GM12864 (cell line): ENCODE measurements around the gene TCAP.

Source experiments
- DNase-seq: peaks from one replicate; pipeline ENCODE4 v3.0.0-alpha.2; 2011; ENCODE audit warnings: low read depth
- H3K4me3 ChIP-seq: 2 replicates; pipeline ENCODE4 v1.5.1; 2011; ENCODE audit warnings: mild to moderate bottlenecking, low read depth, low read length, control low read depth
- TF ChIP-seq, protein P1 (sequence below): IDR thresholded peaks from 2 replicates; pipeline ENCODE4 v1.5.1; 2011; ENCODE audit warnings: low read depth, mild to moderate bottlenecking, moderate library complexity, low read length, control low read depth, inconsistent platforms; ENCODE audit errors: missing control alignments

Gene TCAP

DNA sequence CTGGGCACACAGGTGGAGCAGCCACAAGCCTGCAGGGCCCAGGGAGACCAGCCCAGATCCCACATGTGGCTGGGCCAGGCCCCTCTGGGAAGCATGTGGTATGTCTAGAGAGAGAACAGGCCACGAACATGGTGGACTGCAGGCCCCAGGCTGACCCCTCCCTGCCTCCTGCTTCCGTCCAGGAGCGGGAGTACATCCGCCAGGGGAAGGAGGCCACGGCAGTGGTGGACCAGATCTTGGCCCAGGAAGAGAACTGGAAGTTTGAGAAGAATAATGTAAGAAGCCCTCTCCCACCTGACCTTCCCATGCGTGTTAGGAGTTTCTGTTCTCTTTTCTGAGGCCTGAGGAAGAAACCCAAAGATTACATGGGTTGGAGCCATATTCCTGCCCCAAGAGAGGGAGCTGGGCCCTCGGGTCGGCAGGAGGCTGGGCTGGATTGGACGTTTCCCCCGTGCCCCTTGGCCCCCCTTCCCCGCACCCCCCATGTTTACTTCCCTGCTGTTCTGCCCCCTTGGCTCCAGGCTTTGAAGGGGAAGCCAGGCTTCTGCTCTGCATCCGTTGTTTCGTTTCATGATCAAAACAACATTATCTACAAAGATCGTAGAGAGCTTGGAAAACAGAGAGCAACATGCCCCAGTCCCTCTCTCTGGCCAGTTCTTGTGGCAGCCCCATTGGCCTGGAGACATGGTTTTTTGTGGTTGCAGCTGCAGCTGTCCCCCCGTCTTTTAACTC lies 5.7 kb upstream of the TCAP start:
- H3K4me3 ChIP-seq: no peak overlapping the region
- DNase-seq: no peak

DNA sequence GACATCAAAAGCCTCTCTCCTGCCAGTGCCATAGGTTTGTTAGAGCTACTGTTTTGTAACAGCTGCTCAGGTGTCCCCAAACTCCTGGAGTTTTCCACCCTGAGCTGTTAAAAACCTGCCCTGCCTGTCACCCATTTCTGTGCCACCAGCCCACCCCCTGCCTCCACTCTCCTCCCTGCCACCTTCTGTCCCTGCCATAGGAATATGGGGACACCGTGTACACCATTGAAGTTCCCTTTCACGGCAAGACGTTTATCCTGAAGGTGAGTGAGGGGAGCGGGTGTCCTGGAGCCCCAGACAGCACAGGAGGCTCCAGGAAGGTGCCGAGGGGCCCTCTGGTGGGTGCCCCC lies 5.2 kb upstream of the TCAP start:
- H3K4me3 ChIP-seq: no peak overlapping the region
- no peak for DNase-seq
- TF ChIP-seq, protein P1, sequence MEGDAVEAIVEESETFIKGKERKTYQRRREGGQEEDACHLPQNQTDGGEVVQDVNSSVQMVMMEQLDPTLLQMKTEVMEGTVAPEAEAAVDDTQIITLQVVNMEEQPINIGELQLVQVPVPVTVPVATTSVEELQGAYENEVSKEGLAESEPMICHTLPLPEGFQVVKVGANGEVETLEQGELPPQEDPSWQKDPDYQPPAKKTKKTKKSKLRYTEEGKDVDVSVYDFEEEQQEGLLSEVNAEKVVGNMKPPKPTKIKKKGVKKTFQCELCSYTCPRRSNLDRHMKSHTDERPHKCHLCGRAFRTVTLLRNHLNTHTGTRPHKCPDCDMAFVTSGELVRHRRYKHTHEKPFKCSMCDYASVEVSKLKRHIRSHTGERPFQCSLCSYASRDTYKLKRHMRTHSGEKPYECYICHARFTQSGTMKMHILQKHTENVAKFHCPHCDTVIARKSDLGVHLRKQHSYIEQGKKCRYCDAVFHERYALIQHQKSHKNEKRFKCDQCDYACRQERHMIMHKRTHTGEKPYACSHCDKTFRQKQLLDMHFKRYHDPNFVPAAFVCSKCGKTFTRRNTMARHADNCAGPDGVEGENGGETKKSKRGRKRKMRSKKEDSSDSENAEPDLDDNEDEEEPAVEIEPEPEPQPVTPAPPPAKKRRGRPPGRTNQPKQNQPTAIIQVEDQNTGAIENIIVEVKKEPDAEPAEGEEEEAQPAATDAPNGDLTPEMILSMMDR: no peak

More for the DNA sequence above, 5.7 kb upstream of the TCAP start:
- TF ChIP-seq, protein P1: no peak

DNA sequence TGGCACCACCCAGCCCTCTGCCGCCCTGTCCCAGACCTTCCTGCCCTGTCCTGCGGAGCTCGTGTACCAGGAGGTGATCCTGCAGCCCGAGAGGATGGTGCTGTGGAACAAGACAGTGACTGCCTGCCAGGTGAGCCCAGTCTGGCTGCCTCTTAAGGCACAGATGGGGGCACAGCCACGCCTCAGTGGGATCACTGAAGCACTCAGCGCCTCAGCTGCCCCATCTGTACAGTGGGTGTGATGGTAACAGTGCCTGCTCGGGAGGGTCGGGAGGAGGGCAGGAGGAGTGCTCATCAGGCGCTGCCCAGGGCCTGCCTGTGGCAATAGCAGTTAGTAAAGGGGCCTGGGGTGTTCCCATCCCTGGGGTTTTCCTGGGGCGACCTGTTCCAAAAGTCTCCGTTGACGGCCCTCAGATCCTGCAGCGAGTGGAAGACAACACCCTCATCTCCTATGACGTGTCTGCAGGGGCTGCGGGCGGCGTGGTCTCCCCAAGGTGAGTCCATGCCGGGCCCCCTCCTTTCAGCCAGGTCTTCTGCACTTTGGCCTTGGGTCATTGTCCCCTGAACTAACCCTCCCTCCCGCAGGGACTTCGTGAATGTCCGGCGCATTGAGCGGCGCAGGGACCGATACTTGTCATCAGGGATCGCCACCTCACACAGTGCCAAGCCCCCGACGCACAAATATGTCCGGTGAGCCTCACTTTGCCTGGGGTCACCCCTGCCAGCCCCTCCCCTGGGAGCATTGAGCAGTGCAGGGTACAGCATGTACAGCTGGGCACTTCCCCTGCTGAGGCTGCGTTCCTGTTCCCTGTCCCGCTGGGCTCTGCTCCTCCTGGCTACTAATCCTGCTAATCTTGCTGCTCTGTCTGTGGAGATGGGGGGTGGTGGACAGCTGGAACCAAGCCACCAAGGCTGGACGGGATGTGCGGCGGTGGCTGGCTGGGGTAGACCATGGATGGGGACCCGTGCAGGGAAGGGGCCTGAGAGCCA lies 4.5 kb upstream of the TCAP start:
- DNase-seq: no peak
- TF ChIP-seq, protein P1: no peak
- H3K4me3 ChIP-seq: no peak overlapping the region

DNA sequence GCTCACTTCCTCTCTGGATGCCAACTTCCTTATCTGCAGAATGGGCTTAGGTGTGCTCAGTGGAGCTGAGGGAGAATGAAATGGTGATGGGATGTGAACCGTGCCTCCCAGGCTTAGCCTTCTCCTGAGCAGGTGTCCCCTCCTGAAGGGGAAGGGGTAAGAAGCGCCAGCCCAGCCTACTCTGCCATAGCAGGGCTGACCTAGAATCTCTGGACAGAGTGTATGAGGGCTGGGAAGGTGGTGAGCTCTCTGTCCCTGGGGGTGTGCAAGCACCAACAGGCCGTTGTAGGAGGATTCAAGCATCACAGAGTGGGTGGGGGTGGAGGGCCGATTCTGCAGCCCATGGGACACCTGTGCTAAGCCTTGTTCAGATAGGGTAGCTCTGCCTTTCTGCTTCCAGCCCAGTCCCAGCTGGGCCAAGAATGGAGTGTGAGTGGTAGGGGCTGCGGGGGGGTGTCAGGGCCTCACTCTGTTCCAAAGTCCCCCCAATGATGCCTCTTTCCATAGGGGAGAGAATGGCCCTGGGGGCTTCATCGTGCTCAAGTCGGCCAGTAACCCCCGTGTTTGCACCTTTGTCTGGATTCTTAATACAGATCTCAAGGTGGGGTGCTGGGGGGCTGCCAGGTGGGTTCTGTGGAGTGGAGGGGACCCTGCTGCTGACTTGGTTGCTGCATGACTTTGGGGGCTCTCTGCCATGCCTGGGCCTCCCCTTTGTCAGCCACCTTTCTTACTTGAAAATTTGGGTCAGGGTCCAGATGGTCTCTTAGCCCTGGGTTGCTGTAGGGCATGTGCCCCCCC lies 3.2 kb upstream of the TCAP start:
- TF ChIP-seq, protein P1: no peak
- no peak for DNase-seq
- H3K4me3 ChIP-seq: no peak overlapping the region

DNA sequence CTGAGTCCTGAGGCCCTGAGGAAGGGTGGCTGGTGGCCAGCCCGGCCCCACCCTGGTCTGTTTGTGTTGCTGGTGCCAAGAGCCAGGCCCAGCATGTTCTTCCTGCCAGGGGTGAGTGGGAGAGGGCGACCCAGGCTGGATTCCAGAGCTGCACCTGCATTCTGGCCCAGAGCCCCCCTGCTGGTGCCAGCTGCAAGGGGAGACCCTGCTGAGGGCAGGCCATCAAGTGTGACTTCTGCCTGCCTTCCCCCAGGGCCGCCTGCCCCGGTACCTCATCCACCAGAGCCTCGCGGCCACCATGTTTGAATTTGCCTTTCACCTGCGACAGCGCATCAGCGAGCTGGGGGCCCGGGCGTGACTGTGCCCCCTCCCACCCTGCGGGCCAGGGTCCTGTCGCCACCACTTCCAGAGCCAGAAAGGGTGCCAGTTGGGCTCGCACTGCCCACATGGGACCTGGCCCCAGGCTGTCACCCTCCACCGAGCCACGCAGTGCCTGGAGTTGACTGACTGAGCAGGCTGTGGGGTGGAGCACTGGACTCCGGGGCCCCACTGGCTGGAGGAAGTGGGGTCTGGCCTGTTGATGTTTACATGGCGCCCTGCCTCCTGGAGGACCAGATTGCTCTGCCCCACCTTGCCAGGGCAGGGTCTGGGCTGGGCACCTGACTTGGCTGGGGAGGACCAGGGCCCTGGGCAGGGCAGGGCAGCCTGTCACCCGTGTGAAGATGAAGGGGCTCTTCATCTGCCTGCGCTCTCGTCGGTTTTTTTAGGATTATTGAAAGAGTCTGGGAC lies 2.4 kb upstream of the TCAP start:
- TF ChIP-seq, protein P1: no peak
- DNase-seq: no peak
- no peak overlapping the region for H3K4me3 ChIP-seq

DNA sequence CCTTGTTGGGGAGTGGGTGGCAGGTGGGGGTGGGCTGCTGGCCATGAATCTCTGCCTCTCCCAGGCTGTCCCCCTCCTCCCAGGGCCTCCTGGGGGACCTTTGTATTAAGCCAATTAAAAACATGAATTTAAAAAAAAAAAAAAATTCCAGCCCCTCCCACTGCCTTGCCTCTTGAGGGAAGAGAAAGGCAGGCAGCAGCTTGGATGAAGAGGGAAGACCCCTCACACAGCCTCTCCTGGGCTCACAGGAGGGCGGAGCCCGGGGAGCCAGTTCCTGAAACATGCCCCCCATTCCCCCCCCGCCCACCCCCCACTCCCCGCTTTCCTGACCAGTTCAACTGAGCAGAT lies 1.8 kb upstream of the TCAP start:
- TF ChIP-seq, protein P1: no peak
- H3K4me3 ChIP-seq: no peak overlapping the region
- no peak for DNase-seq
